Fibroblast of upper back skin (primary cell): Measurements from ENCODE around the gene C16orf87.

Experiments used
- DNase-seq: peaks from one replicate; pipeline ENCODE4 v3.0.0-alpha.2; 2013

Gene C16orf87

GRCh38 chr16:46748775-46749705, 81.9 kb downstream of the C16orf87 start:
- no peak for DNase-seq

GRCh38 chr16:46747777-46748651, 83.0 kb downstream of the C16orf87 start, which contains the start of gene MYLK3:
Gene MYLK3, minus strand, starts transcription at chr16:46748344. Its CDS starts 151 bp downstream, at chr16:46748193.
- DNase-seq: peak; percentile 22

- no peak for DNase-seq
Measured at GRCh38 chr16:46746821-46747776, 83.9 kb downstream of the C16orf87 start.
